GM23248 (cell line): ENCODE data around the gene CMC2.

Experiments used
- EZH2 ChIP-seq: fragments of 200-600 bp; sonication (generic); IDR thresholded peaks from 2 replicates; pipeline ENCODE4 v1.6.1; 2018; ENCODE audit warnings: antibody characterized with exemption, mild to moderate bottlenecking; ENCODE audit not compliant: insufficient read depth, poor library complexity, severe bottlenecking
- EZH2phosphoT487 ChIP-seq: fragments of 200-600 bp; sonication (generic); IDR thresholded peaks from 2 replicates; pipeline ENCODE4 v1.6.1; 2018; ENCODE audit warnings: antibody characterized with exemption, moderate library complexity, mild to moderate bottlenecking, low read depth; ENCODE audit not compliant: insufficient read depth

- TF ChIP-seq EZH2 (no peak), EZH2phosphoT487 (no peak)
Measured at GRCh38 chr16:80972611-80973010, 34.1 kb downstream of the CMC2 start.
